22Rv1 (cell line): ENCODE measurements around the gene INVS.

Source experiments
- H3K27ac ChIP-seq: fragments of 450-650 bp; 2 replicates; pipeline ENCODE4 v1.5.1; 2017
- ZFX ChIP-seq: fragments of 450-650 bp; IDR thresholded peaks from 2 replicates; pipeline ENCODE4 v1.6.1; 2017; ENCODE audit warnings: antibody characterized with exemption, borderline replicate concordance
- TF ChIP-seq, protein P1 (sequence below): fragments of 450-650 bp; IDR thresholded peaks from 2 replicates; pipeline ENCODE4 v1.5.1; 2017; ENCODE audit warnings: mild to moderate bottlenecking

INVS gene, protein sequence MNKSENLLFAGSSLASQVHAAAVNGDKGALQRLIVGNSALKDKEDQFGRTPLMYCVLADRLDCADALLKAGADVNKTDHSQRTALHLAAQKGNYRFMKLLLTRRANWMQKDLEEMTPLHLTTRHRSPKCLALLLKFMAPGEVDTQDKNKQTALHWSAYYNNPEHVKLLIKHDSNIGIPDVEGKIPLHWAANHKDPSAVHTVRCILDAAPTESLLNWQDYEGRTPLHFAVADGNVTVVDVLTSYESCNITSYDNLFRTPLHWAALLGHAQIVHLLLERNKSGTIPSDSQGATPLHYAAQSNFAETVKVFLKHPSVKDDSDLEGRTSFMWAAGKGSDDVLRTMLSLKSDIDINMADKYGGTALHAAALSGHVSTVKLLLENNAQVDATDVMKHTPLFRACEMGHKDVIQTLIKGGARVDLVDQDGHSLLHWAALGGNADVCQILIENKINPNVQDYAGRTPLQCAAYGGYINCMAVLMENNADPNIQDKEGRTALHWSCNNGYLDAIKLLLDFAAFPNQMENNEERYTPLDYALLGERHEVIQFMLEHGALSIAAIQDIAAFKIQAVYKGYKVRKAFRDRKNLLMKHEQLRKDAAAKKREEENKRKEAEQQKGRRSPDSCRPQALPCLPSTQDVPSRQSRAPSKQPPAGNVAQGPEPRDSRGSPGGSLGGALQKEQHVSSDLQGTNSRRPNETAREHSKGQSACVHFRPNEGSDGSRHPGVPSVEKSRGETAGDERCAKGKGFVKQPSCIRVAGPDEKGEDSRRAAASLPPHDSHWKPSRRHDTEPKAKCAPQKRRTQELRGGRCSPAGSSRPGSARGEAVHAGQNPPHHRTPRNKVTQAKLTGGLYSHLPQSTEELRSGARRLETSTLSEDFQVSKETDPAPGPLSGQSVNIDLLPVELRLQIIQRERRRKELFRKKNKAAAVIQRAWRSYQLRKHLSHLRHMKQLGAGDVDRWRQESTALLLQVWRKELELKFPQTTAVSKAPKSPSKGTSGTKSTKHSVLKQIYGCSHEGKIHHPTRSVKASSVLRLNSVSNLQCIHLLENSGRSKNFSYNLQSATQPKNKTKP

DNA sequence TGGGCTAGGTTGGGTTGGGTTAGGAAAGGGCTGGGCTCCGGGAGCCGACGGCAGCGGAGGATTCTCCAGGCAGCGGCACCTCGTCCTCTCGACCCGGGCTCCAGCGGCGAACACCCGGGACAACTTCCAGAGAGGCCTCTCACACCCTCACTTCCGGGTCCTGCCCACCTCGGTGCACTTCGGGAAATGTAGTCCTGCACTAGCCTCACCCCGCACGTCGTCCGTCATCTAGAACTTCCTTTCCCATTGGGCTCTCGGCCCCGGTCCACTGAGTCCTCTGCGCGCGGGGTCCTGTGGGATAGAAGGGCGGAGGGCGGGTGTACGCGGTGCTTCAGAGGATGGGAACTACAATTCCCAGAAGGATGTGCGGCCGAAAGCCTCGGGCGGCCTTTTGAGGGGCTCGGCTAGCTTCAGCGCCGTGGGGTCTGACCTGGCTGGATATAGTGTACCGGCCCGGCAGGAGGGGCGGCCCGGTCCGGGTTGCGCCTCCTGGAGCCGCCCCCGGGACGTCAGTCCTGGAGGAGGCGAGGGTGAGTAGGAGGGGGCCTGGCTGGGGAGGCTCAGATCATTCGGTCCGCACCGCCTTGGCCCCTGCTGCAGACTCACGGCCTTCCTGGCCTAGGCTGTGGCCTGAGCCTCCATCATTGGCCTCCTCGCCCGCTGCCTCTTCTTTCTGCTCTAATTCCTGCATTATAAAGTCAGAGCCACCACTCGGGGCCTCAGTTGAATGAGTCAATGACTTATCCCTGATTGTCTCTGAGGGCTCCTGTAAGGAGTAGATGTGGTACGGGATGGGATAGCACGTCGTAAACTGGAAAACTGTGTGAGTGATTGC is at the start of gene INVS, which contains the start of gene ERP44:
INVS (plus strand) TSS at position 357 of the 835 bp plus-strand sequence. CDS start 5,279 bp downstream, outside the sequence.
ERP44 (minus strand) TSS at position 114 of the 835 bp plus-strand sequence. CDS start 160 bp downstream, outside the sequence.
- no peak for TF ChIP-seq ZFX
- TF ChIP-seq, protein P1, sequence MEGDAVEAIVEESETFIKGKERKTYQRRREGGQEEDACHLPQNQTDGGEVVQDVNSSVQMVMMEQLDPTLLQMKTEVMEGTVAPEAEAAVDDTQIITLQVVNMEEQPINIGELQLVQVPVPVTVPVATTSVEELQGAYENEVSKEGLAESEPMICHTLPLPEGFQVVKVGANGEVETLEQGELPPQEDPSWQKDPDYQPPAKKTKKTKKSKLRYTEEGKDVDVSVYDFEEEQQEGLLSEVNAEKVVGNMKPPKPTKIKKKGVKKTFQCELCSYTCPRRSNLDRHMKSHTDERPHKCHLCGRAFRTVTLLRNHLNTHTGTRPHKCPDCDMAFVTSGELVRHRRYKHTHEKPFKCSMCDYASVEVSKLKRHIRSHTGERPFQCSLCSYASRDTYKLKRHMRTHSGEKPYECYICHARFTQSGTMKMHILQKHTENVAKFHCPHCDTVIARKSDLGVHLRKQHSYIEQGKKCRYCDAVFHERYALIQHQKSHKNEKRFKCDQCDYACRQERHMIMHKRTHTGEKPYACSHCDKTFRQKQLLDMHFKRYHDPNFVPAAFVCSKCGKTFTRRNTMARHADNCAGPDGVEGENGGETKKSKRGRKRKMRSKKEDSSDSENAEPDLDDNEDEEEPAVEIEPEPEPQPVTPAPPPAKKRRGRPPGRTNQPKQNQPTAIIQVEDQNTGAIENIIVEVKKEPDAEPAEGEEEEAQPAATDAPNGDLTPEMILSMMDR = no peak
- peak within 1 kb of the TSS; percentile 90 for H3K27ac ChIP-seq

DNA sequence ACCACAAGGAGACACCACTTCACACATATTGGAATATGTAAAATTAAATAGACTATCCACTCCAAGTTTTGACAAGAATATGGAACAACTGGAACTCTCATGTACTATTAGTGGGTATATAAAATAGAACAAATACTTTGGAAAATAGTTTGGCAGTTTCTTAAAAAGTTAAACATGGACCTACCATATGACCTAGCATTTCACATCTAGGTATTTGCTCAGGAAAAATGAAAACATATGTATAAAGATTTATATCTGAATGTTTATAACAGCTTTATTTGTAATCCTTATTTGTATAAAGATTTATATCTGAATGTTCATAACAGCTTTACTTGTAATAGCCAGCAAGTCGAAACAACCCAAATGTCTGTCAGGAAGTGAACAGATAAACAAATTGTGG is 49.5 kb upstream of the INVS start:
- TF ChIP-seq, protein P1 = no peak
- TF ChIP-seq ZFX = no peak

DNA sequence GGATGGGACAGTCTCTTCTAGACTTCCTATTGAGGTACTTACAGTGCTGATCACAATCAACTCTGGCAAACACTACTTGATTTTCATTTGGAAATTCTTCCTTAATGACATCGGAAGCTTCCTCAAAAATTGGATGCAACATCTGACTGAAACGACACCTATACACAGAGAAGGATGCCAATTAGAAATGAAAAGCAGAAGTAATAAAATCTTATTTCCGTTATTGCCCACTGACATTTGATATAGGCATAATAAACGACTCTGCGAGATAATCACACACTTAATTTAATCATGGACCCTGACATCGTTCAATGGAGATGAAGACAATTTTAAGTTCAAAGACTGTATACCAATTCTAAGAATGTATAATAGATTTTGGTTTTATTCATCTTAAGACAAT is 46.7 kb upstream of the INVS start:
- no peak overlapping the region for H3K27ac ChIP-seq
- no peak for TF ChIP-seq ZFX
- TF ChIP-seq, protein P1 = no peak

More for the DNA sequence above, 49.5 kb upstream of the INVS start:
- H3K27ac ChIP-seq = no peak overlapping the region

DNA sequence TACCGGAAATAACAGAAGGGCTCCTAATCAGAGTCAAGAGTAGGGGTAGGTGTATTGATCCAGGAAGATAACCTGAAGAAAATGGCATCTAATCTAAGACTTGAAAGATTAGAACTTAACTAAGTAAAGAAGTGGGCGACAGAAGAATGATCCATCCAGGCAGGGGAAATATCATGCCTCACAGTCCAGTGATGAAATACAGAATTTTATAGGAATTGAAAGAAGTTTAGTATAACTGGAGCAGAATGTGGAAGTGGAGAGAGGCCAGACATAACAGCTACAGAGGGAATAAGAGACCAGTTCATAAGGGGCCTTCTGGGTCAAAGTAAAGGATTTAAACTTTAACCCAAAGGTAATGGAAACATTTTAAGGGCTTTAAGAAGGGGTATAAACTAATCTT is 42.5 kb upstream of the INVS start:
- TF ChIP-seq, protein P1 = no peak
- no peak for TF ChIP-seq ZFX
- no peak overlapping the region for H3K27ac ChIP-seq

DNA sequence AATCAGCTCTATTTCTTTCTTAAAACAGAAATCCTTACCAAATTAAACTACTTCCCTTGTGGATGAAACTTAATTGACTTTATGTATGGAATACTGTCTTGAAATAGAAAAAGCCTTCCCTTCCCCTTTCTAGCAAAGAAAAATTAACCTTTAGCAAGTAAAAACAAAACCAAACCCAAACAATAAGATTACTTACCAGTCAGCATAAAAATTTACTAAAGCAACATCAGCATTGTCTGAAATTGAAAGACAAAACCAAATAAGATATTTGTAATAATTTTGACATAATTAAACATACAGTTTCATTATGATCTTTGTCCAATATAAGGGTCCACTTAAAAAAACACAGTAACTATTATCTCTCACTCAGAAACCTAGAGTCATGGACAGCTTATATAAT is 41.4 kb upstream of the INVS start:
- no peak overlapping the region for H3K27ac ChIP-seq

More for the DNA sequence above, 41.4 kb upstream of the INVS start:
- TF ChIP-seq ZFX = no peak
- TF ChIP-seq, protein P1 = no peak
